GM21619 (cell line): Measurements from ENCODE around the gene TMTC1.
"Not testable (repeated sequence)": the region's sequence is repeated elsewhere in the genome, so short reads cannot be mapped to it uniquely, and the experiment has no call there.

Experiments
- ATAC-seq: cut with Tn5 transposase; IDR thresholded peaks from one replicate; pipeline ENCODE4 v1.9.1; 2021; ENCODE audit not compliant: unreplicated experiment

TMTC1 gene

GRCh38 chr12:29580971-29581370 lies 202.8 kb downstream of the TMTC1 start:
- no peak for ATAC-seq

DNA sequence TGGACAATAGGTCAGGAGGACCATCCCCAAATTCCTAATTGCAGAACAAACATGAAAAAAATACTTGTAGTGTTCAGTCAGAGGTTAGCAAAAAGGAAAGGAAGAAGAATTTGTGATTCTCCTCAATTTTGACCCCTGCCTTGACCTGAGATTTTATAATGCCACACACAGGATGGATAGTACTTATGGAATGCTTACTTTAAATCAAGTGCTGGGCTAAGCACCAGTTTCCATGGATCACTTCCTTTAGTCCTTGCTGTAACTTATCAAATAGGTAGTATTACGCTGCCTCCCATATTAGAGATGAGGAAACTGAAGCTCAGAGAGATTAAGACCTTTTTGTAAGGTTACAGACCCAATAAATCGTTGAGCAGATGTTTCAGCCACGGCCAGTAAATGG lies 205.0 kb downstream of the TMTC1 start:
- no peak for ATAC-seq

GRCh38 chr12:29578070-29578469 lies 205.7 kb downstream of the TMTC1 start:
- no peak for ATAC-seq

DNA sequence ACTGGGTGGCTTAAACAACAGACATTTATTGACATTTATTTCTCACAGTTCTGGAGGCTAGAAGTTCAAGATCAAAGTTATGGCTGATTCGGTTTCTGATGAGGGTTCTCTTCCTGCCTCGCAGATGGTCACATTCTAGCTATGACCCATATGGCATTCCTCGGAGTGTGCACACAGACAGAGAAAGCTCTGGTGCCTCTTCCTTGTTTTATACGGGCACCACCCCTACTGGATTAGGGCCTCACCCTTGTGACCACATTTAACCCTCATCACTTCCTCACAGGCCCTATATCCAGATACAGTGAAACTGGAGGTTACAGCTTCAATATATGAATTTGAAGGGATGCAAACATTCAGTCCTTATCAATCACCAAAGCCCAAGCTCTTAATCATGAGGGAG lies 209.2 kb downstream of the TMTC1 start:
- ATAC-seq, result no peak

DNA sequence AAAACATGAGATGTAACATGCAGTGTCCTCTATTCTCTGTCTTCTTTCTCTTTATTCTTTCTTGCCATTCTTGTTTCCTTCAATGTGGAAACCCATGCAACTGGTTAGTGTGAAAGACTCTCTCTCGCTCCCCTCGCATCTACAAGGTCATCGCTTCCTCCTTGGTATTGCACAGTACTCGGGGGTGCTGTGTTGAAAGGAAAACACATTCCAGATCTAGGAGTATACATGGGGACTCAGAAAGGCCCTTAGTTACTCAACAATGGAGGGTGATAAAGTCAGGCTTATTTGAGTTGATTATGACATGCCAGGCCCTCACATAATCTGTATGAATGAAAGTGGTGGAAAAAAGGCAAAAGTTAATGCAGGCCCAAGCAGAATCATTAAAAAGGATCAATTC lies 210.8 kb downstream of the TMTC1 start:
- ATAC-seq, result no peak

- ATAC-seq, result no peak
Measured at GRCh38 chr12:29572464-29572863, 211.3 kb downstream of the TMTC1 start.

GRCh38 chr12:29569132-29569757 lies 214.5 kb downstream of the TMTC1 start:
- ATAC-seq, result no peak

DNA sequence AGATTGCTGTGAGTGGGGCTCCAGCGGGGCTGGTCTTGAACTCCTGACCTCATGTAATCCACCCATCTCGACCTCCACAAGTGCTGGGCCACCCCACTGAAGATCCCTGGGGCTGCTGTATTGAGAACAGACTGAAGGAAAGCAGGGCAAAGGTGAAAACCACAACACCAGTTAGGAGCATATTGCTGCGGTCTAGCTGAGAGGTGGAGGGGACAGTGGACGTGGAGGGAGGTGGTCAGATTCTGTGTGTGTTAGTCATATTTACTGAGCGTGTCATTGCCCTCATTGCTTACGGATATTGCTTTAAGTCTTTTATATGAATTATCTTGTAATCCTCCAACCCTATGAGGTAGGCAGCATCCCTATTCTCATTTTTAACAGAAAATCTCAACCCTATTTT lies 217.3 kb downstream of the TMTC1 start:
- ATAC-seq, result no peak

- ATAC-seq, result no peak
Measured at GRCh38 chr12:29565727-29566126, 218.0 kb downstream of the TMTC1 start.

DNA sequence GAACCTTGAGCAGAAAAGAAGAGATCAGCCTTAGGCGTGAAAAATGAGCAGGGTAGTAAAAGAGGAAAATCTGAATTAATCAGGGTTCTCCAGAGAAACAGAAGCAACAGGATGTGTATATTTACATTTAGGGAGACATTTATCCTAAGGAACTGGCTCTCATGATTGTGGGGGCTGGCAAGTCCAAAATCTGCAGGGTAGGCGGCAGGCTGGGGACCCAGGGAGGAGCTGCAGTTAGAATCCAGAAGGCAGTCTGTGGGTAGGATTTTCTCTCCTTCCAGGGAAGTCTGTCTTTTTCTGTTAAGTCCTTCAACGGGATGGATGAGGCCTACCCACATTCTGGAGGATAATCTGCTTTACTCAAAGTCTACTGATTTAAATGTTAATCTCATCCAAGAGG lies 218.8 kb downstream of the TMTC1 start:
- ATAC-seq, result no peak

- ATAC-seq, result peak; percentile 52
Measured at GRCh38 chr12:29563636-29564035, 220.1 kb downstream of the TMTC1 start.

- no peak for ATAC-seq
Measured at GRCh38 chr12:29563071-29563470, 220.7 kb downstream of the TMTC1 start.

- ATAC-seq, result no peak
Measured at GRCh38 chr12:29562110-29562804, 221.5 kb downstream of the TMTC1 start.

GRCh38 chr12:29561664-29562071 lies 222.1 kb downstream of the TMTC1 start:
- no peak for ATAC-seq

DNA sequence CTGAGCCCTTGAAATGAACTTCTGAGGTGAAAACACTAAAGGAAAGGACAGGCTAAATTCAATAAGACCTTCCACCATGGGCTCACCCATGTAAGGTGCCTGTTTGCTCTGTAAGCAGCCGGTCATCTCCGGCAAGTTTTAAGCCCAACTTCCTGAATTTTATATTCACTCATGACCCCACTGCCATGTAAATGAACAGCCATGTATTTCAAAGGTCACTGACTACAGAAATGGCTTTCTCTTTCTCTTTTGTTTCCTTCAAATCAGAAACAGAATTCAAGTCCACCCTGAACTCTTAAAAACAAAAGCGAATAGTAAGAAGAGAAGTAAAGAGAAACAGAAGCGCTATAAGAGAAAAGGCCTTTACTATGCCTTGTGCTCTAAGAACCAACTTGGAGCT lies 224.5 kb downstream of the TMTC1 start:
- ATAC-seq, result peak; percentile 53

- no peak for ATAC-seq
Measured at GRCh38 chr12:29556363-29556762, 227.4 kb downstream of the TMTC1 start.

GRCh38 chr12:29555451-29555850 lies 228.3 kb downstream of the TMTC1 start:
- ATAC-seq, result not testable (repeated sequence)

DNA sequence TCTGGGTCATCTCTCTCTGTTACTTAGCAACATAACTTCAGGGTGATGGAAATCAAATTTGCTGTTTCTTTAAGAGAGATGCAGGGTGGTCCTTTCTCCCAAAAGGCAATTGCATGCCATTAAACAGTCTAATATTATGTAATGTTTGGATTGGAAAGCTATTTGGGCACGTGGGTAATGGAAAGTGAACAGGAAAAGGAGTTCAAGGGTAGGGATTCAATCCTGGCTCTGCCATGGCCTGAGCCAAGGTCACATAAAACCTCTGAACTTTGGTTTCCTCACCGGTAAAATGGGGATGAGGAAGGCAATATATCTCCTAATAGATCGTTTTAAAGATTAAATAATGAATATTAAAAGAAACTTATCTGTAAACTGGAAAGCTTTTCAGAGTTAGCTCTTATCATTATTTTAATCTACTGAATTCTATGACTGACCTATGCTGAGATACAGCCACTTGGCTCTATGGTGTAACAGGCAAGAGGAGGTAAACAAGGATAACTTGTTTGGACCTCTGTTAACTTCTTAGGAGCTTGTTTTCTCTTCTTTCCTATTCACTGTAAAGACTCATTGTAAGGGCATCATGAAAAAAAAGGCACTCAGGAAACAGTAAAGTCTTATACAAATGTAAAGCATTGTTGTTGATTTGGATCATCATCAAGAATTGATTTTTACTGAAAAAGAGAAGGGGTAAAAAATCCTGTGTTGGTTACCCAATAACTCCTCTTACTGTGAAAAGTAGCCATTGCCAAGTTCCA lies 230.6 kb downstream of the TMTC1 start:
- no peak for ATAC-seq

- ATAC-seq, result no peak
Measured at GRCh38 chr12:29552324-29552927, 231.3 kb downstream of the TMTC1 start.

- no peak for ATAC-seq
Measured at GRCh38 chr12:29551812-29552211, 231.9 kb downstream of the TMTC1 start.

GRCh38 chr12:29547864-29548263 lies 235.9 kb downstream of the TMTC1 start:
- no peak for ATAC-seq

GRCh38 chr12:29547151-29547632 lies 236.6 kb downstream of the TMTC1 start:
- ATAC-seq, result no peak
